ENCODE results near the gene BLMH.
A peak's percentile ranks its signal among the peaks of the same experiment; 100 is the strongest.

GRCh38 chr17:30299000-30299399, 7.3 kb upstream of the BLMH start:
- TF ChIP-seq CTCF (IDR thresholded peaks at IDR 0.05; ENCODE audit: insufficient read depth, low read depth, low read length) (peak; percentile 35), EZH2 (IDR thresholded peaks at IDR 0.05; ENCODE audit: insufficient read depth, low read length) (no peak)

All from astrocyte (in vitro differentiated cells and primary cell).